Trophoblast cell (in vitro differentiated cells and primary cell): Measurements from ENCODE around the gene PREX1.

Experiments used
- DNase-seq, 2 donors: peaks; one replicate each; pipeline ENCODE4 v3.0.0-alpha.2; 2016
- H2AFZ ChIP-seq: 2 replicates; pipeline ENCODE4 v1.6.1; 2013; ENCODE audit warnings: low read length, moderate library complexity, mild to moderate bottlenecking; ENCODE audit not compliant: insufficient read depth, poor library complexity
- H2AK5ac ChIP-seq: 2 replicates; pipeline ENCODE4 v1.6.1; 2013; ENCODE audit warnings: mild to moderate bottlenecking, low read length
- H2BK120ac ChIP-seq: 2 replicates; pipeline ENCODE4 v1.6.1; 2013; ENCODE audit warnings: low read length, mild to moderate bottlenecking, moderate library complexity; ENCODE audit not compliant: insufficient read depth, poor library complexity
- H2BK12ac ChIP-seq: 2 replicates; pipeline ENCODE4 v1.6.1; 2013; ENCODE audit warnings: mild to moderate bottlenecking, low read length, moderate library complexity
- H2BK5ac ChIP-seq: 2 replicates; pipeline ENCODE4 v1.6.1; 2013; ENCODE audit warnings: low read length, low read depth, moderate library complexity, mild to moderate bottlenecking; ENCODE audit not compliant: poor library complexity
- H3K14ac ChIP-seq: 2 replicates; pipeline ENCODE4 v1.6.1; 2013; ENCODE audit warnings: mild to moderate bottlenecking, low read length
- H3K18ac ChIP-seq: 2 replicates; pipeline ENCODE4 v1.6.1; 2013; ENCODE audit warnings: mild to moderate bottlenecking, low read length
- H3K23ac ChIP-seq: 2 replicates; pipeline ENCODE4 v1.6.1; 2013; ENCODE audit warnings: low read length
- H3K27ac ChIP-seq: 2 replicates; pipeline ENCODE4 v1.5.1; 2013; ENCODE audit warnings: low read depth, mild to moderate bottlenecking, inconsistent platforms, low read length, moderate library complexity
- H3K27me3 ChIP-seq: 2 replicates; pipeline ENCODE4 v1.6.1; 2013; ENCODE audit warnings: inconsistent platforms, mild to moderate bottlenecking, low read length, moderate library complexity; ENCODE audit not compliant: insufficient read depth
- H3K36me3 ChIP-seq, 2 experiments: 1 replicate in 1 of 2; 2 replicates in 1 of 2; pipeline ENCODE4 v1.6.1; 2013; ENCODE audit warnings: low read length in 2 of 2, mild to moderate bottlenecking in 2 of 2, moderate library complexity in 1 of 2; ENCODE audit not compliant: insufficient read depth in 2 of 2, control insufficient read depth in 1 of 2
- H3K4ac ChIP-seq: 2 replicates; pipeline ENCODE4 v1.6.1; 2013; ENCODE audit warnings: low read depth, mild to moderate bottlenecking, low read length, moderate library complexity
- H3K4me1 ChIP-seq, 2 experiments: 1 replicate in 1 of 2; 2 replicates in 1 of 2; pipeline ENCODE4 v1.6.1; 2013; ENCODE audit warnings: low read length in 2 of 2, mild to moderate bottlenecking in 2 of 2, moderate library complexity in 1 of 2; ENCODE audit not compliant: insufficient read depth in 2 of 2, control insufficient read depth in 1 of 2
- H3K4me2 ChIP-seq: 2 replicates; pipeline ENCODE4 v1.6.1; 2013; ENCODE audit warnings: inconsistent platforms, mild to moderate bottlenecking, low read length, moderate library complexity
- H3K4me3 ChIP-seq: 2 replicates; pipeline ENCODE4 v1.5.1; 2013; ENCODE audit warnings: mild to moderate bottlenecking, low read depth, low read length, inconsistent platforms
- H3K79me1 ChIP-seq: one replicate; pipeline ENCODE4 v1.6.1; 2013; ENCODE audit warnings: low read length
- H3K79me2 ChIP-seq: 2 replicates; pipeline ENCODE4 v1.6.1; 2013; ENCODE audit warnings: low read length, mild to moderate bottlenecking; ENCODE audit not compliant: control insufficient read depth, insufficient read depth, poor library complexity
- H3K9ac ChIP-seq: 2 replicates; pipeline ENCODE4 v1.6.1; 2013; ENCODE audit warnings: mild to moderate bottlenecking, low read length
- H3K9me3 ChIP-seq: 2 replicates; pipeline ENCODE4 v1.6.1; 2013; ENCODE audit warnings: low read depth, mild to moderate bottlenecking, control low read depth, inconsistent platforms, low read length; ENCODE audit not compliant: insufficient read depth
- H4K12ac ChIP-seq: 2 replicates; pipeline ENCODE4 v1.6.1; 2013; ENCODE audit warnings: low read depth, mild to moderate bottlenecking, low read length, moderate library complexity
- H4K8ac ChIP-seq: 2 replicates; pipeline ENCODE4 v1.6.1; 2013; ENCODE audit warnings: low read depth, mild to moderate bottlenecking, low read length, moderate library complexity
- H4K91ac ChIP-seq: one replicate; pipeline ENCODE4 v1.6.1; 2013; ENCODE audit warnings: low read depth, mild to moderate bottlenecking, low read length, moderate library complexity
- WGBS: extraction: QIAGEN DNeasy Blood & Tissue Kit; methylation state at CpG from one replicate; pipeline ENCODE4 v1.1.7; 2013; ENCODE audit warnings: missing lambda C conversion rate; ENCODE audit not compliant: insufficient read length, insufficient coverage; ENCODE audit errors: extremely low coverage; 5-methylcytosine and 5-hydroxymethylcytosine counted together

PREX1 gene

GRCh38 chr20:48784273-48784641 is 43.5 kb downstream of the PREX1 start:
- H4K12ac ChIP-seq: no peak overlapping the region
- H3K18ac ChIP-seq: no peak overlapping the region
- no peak overlapping the region for H3K9ac ChIP-seq
- no peak for DNase-seq
- no peak overlapping the region for H4K91ac ChIP-seq
- H3K79me1 ChIP-seq: no peaks in the 10 kb centered on the region
- peaks cover 2% of the 10 kb centered on the region for H3K9me3 ChIP-seq
- no peak overlapping the region for H2AK5ac ChIP-seq
- no peak overlapping the region for H2BK120ac ChIP-seq
- no peak overlapping the region for H3K4me3 ChIP-seq
- H3K27ac ChIP-seq: no peak overlapping the region
- H4K8ac ChIP-seq: no peak overlapping the region
- no peak overlapping the region for H2BK12ac ChIP-seq
- H3K4me2 ChIP-seq: no peak overlapping the region
- H2AFZ ChIP-seq: no peak overlapping the region
- no peaks in the 10 kb centered on the region for H3K27me3 ChIP-seq
- no peaks in the 10 kb centered on the region for H3K4me1 ChIP-seq
- no peak overlapping the region for H3K14ac ChIP-seq
- H3K4ac ChIP-seq: no peak overlapping the region
- no CpG with 5 or more reads among the region's 5 CpGs for WGBS
- no peaks in the 10 kb centered on the region for H3K36me3 ChIP-seq
- no peaks in the 10 kb centered on the region for H3K79me2 ChIP-seq
- H2BK5ac ChIP-seq: no peak overlapping the region
- H3K23ac ChIP-seq: no peak overlapping the region

DNA sequence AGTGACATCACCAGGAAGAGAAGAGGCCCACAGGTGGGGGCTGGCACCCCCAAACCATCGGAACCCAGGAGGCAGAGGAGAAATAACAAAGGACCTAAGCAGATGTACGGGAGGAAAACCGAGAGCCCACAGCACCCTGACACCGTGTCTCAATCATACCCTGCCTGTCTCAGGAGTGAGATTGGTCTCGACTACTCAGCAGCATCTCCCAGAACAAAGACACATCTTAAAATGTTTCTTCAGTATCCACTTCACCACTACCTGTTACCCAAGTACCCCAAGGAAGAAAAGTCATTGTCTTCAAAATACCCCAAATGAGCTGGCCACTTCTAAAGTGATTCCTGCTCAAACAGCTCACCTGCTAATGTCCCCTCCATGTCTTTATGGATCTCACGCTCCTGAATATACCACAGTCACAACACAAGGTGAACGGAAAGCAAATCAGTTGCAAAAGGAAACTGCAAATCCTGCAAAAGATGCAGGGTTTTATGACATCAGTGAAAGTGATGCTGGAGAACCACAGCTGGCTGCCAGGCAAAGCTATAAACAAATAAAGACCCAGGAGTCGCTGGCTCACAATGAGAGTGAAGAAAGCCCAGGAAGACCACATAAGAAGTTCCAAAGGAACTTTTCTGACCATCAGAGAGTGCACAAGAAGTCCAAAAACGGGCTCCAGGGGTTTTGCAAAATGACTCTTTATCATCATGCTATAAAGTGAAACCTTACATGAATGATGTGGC is 44.1 kb downstream of the PREX1 start:
- no peak for DNase-seq
- no peaks in the 10 kb centered on the region for H3K79me2 ChIP-seq
- H3K9me3 ChIP-seq: peaks cover 2% of the 10 kb centered on the region
- H4K12ac ChIP-seq: no peak overlapping the region
- no peak overlapping the region for H3K23ac ChIP-seq
- H2AK5ac ChIP-seq: no peak overlapping the region
- WGBS: no CpG with 5 or more reads among the region's 9 CpGs
- no peak overlapping the region for H2BK12ac ChIP-seq
- no peaks in the 10 kb centered on the region for H3K4me1 ChIP-seq
- no peak overlapping the region for H3K4me3 ChIP-seq
- H3K4me2 ChIP-seq: no peak overlapping the region
- H3K14ac ChIP-seq: no peak overlapping the region
- no peak overlapping the region for H2BK120ac ChIP-seq
- no peaks in the 10 kb centered on the region for H3K36me3 ChIP-seq
- H3K9ac ChIP-seq: no peak overlapping the region
- H3K27ac ChIP-seq: no peak overlapping the region
- no peak overlapping the region for H3K4ac ChIP-seq
- H2BK5ac ChIP-seq: no peak overlapping the region
- no peaks in the 10 kb centered on the region for H3K79me1 ChIP-seq
- no peak overlapping the region for H3K18ac ChIP-seq
- H4K91ac ChIP-seq: no peak overlapping the region
- no peak overlapping the region for H2AFZ ChIP-seq
- H3K27me3 ChIP-seq: no peaks in the 10 kb centered on the region
- no peak overlapping the region for H4K8ac ChIP-seq

GRCh38 chr20:48782901-48783308 is 44.9 kb downstream of the PREX1 start:
- H2BK12ac ChIP-seq: no peak overlapping the region
- no peak overlapping the region for H3K18ac ChIP-seq
- no peak overlapping the region for H4K12ac ChIP-seq
- H3K14ac ChIP-seq: no peak overlapping the region
- no peak overlapping the region for H2AFZ ChIP-seq
- no peaks in the 10 kb centered on the region for H3K36me3 ChIP-seq
- H3K4me2 ChIP-seq: no peak overlapping the region
- no peak overlapping the region for H3K23ac ChIP-seq
- H3K79me1 ChIP-seq: no peaks in the 10 kb centered on the region
- no peak overlapping the region for H4K8ac ChIP-seq
- no peak overlapping the region for H2BK120ac ChIP-seq
- H4K91ac ChIP-seq: no peak overlapping the region
- no peak overlapping the region for H3K27ac ChIP-seq
- no peak overlapping the region for H2BK5ac ChIP-seq
- no peak overlapping the region for H2AK5ac ChIP-seq
- no peak overlapping the region for H3K4me3 ChIP-seq
- H3K9ac ChIP-seq: no peak overlapping the region
- H3K4me1 ChIP-seq: no peaks in the 10 kb centered on the region
- H3K4ac ChIP-seq: no peak overlapping the region
- DNase-seq: no peak
- no peaks in the 10 kb centered on the region for H3K9me3 ChIP-seq
- no peaks in the 10 kb centered on the region for H3K79me2 ChIP-seq
- H3K27me3 ChIP-seq: no peaks in the 10 kb centered on the region
- no CpG with 5 or more reads among the region's 6 CpGs for WGBS

DNA sequence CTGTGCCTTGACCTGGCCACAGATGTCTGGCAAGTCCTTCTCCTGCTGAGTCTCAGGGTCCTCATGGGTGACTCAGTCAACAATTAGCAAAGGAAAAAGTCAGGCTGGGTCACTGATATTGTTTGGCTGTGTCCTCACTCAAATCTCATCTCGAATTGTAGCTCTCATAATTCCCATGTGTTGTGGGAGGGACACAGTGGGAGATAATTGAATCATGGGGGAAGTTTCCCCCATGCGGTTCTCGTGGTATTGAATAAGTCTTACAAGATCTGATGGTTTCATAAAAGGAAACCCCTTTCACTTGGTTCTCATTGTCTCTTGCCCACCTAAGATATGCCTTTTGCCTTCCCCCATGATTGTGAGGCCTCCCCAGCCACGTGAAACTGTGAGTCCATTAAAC is 45.7 kb downstream of the PREX1 start:
- DNase-seq: no peak
- no CpG with 5 or more reads among the region's 4 CpGs for WGBS

More for the DNA sequence above, 45.7 kb downstream of the PREX1 start:
- H3K4me3 ChIP-seq: no peak overlapping the region
- H3K27ac ChIP-seq: no peak overlapping the region
- H3K14ac ChIP-seq: no peak overlapping the region
- H3K9me3 ChIP-seq: peaks cover 3% of the 10 kb centered on the region
- H2AK5ac ChIP-seq: no peak overlapping the region
- no peak overlapping the region for H2BK120ac ChIP-seq
- H3K36me3 ChIP-seq: no peaks in the 10 kb centered on the region
- no peaks in the 10 kb centered on the region for H3K79me2 ChIP-seq
- H2BK5ac ChIP-seq: no peak overlapping the region
- no peak overlapping the region for H3K23ac ChIP-seq
- no peak overlapping the region for H4K91ac ChIP-seq
- no peaks in the 10 kb centered on the region for H3K27me3 ChIP-seq
- H4K8ac ChIP-seq: no peak overlapping the region
- no peak overlapping the region for H3K4me2 ChIP-seq
- H3K79me1 ChIP-seq: no peaks in the 10 kb centered on the region
- no peak overlapping the region for H3K9ac ChIP-seq
- no peak overlapping the region for H3K4ac ChIP-seq
- no peak overlapping the region for H4K12ac ChIP-seq
- no peak overlapping the region for H2AFZ ChIP-seq
- H2BK12ac ChIP-seq: no peak overlapping the region
- H3K18ac ChIP-seq: no peak overlapping the region
- H3K4me1 ChIP-seq: no peaks in the 10 kb centered on the region
